Activated CD4-positive, alpha-beta T cell treated with anti-CD3 and anti-CD28 coated beads, Interleukin-2, amount 50 U/mL, for 4 hours (primary cell): ENCODE results near the gene KCNQ1.

Experiments used
- DNase-seq, 2 experiments: peaks; one replicate each; pipeline ENCODE4 v3.0.0-alpha.2; 2020

The KCNQ1 gene

GRCh38 chr11:2818503-2818902 is 373.7 kb downstream of the KCNQ1 start:
- DNase-seq, result no peak

- no peak for DNase-seq
These were observed 374.5 kb downstream of the KCNQ1 start for GRCh38 chr11:2819316-2819715.

GRCh38 chr11:2820976-2821375 is 376.2 kb downstream of the KCNQ1 start:
- DNase-seq, result no peak

GRCh38 chr11:2821891-2822290 is 377.1 kb downstream of the KCNQ1 start:
- DNase-seq, result no peak

- DNase-seq, result no peak
These were observed 380.0 kb downstream of the KCNQ1 start for GRCh38 chr11:2824851-2825250.

- DNase-seq, result no peak
These were observed 380.6 kb downstream of the KCNQ1 start for GRCh38 chr11:2825261-2825888.

- DNase-seq, result no peak
These were observed 381.3 kb downstream of the KCNQ1 start for GRCh38 chr11:2825889-2826678.

- DNase-seq, result no peak
These were observed 381.9 kb downstream of the KCNQ1 start for GRCh38 chr11:2826679-2827056.

- no peak for DNase-seq
These were observed 382.4 kb downstream of the KCNQ1 start for GRCh38 chr11:2827256-2827655.

- DNase-seq, result no peak
These were observed 383.0 kb downstream of the KCNQ1 start for GRCh38 chr11:2827792-2828191.

- no peak for DNase-seq
These were observed 383.9 kb downstream of the KCNQ1 start for GRCh38 chr11:2828585-2829330.

- DNase-seq, result no peak
These were observed 385.4 kb downstream of the KCNQ1 start for GRCh38 chr11:2830030-2830812.

GRCh38 chr11:2830886-2831285 is 386.1 kb downstream of the KCNQ1 start:
- no peak for DNase-seq

GRCh38 chr11:2831781-2832532 is 387.1 kb downstream of the KCNQ1 start:
- no peak for DNase-seq

- DNase-seq, result no peak
These were observed 387.8 kb downstream of the KCNQ1 start for GRCh38 chr11:2832533-2833020.

- DNase-seq, result no peak
These were observed 388.4 kb downstream of the KCNQ1 start for GRCh38 chr11:2833051-2833715.

- DNase-seq, result no peak
These were observed 389.1 kb downstream of the KCNQ1 start for GRCh38 chr11:2833716-2834502.

- no peak for DNase-seq
These were observed 389.9 kb downstream of the KCNQ1 start for GRCh38 chr11:2834503-2835273.

- DNase-seq, result no peak
These were observed 390.5 kb downstream of the KCNQ1 start for GRCh38 chr11:2835296-2835695.

GRCh38 chr11:2835751-2836150 is 390.9 kb downstream of the KCNQ1 start:
- DNase-seq, result no peak
